Sigmoid colon (tissue), 7 donors: Measurements from ENCODE around the gene ARRDC5. TPM values are rescaled to one million over a fixed set of nuclear protein-coding genes. Genes with fewer than 3 reads are reported as not detected.
"Not testable (repeated sequence)": the region's sequence is repeated elsewhere in the genome, so short reads cannot be mapped to it uniquely, and the experiment has no call there.

Experiments used
- DNase-seq: peaks from one replicate; pipeline ENCODE4 v3.0.0-alpha.2; 2019
- H3K27ac ChIP-seq, 4 donors: fragments of 200-600 bp; sonication (generic); one replicate each; pipeline ENCODE4 v1.5.1; 2016 to 2019; ENCODE audit warnings: mild to moderate bottlenecking in 1 of 4
- H3K27me3 ChIP-seq, 3 donors: fragments of 200-600 bp; sonication (generic); one replicate each; pipeline ENCODE4 v1.5.1; 2019; ENCODE audit warnings: mild to moderate bottlenecking in 1 of 3
- H3K36me3 ChIP-seq, 4 donors: fragments of 200-600 bp; sonication (generic); one replicate each; pipeline ENCODE4 v1.5.1; 2016 to 2019
- H3K4me1 ChIP-seq, 4 donors: fragments of 200-600 bp; sonication (generic); one replicate each; pipeline ENCODE4 v1.5.1; 2017 to 2019
- H3K4me3 ChIP-seq, 4 donors: fragments of 200-600 bp; sonication (generic); one replicate each; pipeline ENCODE4 v1.5.1; 2017 to 2019; ENCODE audit warnings: mild to moderate bottlenecking in 2 of 4, moderate library complexity in 1 of 4
- H3K9me3 ChIP-seq, 4 donors: fragments of 200-600 bp in 3 of 4; sonication (generic) in 3 of 4; one replicate each; pipeline versions ENCODE4 v1.5.1 to v1.6.1; 2013 to 2019
- CTCF ChIP-seq, 4 experiments: fragments of 450-650 bp in 3 of 4; fragments of 200-600 bp in 1 of 4; IDR thresholded peaks; one replicate each; pipeline ENCODE4 v1.5.1; 2016 to 2019; ENCODE audit warnings: antibody characterized with exemption in 4 of 4, mild to moderate bottlenecking in 3 of 4, moderate library complexity in 2 of 4
- EP300 ChIP-seq, 4 donors: sonication (generic); formaldehyde crosslinking; IDR thresholded peaks; one replicate each; pipeline ENCODE4 v1.6.1; 2017; ENCODE audit warnings: antibody characterized with exemption in 4 of 4
- POLR2A ChIP-seq, 2 donors: fragments of 450-650 bp; IDR thresholded peaks; one replicate each; pipeline ENCODE4 v1.6.1; 2016; ENCODE audit warnings: antibody characterized with exemption in 2 of 2, mild to moderate bottlenecking in 2 of 2, moderate library complexity in 2 of 2
- POLR2AphosphoS5 ChIP-seq, 4 donors: sonication (generic); formaldehyde crosslinking; IDR thresholded peaks; one replicate each; pipeline ENCODE4 v1.6.1; 2017; ENCODE audit warnings: antibody characterized with exemption in 4 of 4
- WGBS, 2 donors: extraction: QIAGEN DNeasy Blood & Tissue Kit; methylation state at CpG; one replicate each; pipeline ENCODE4 v1.1.7; 2013; 5-methylcytosine and 5-hydroxymethylcytosine counted together
- intact Hi-C: fragments of 100-400 bp; cut with DNase I; formaldehyde crosslinking; loops from one replicate; pipeline ENCODE4 v1.15.1; 2023
- polyA plus RNA-seq, 3 donors: library from polyadenylated mRNA; stranded (reverse); fragments of 200-250 nt; gene quantifications; one replicate each; pipeline ENCODE4 v1.2.3, GENCODE V29; 2013
- total RNA-seq, 4 donors: library from RNA; depleted of rRNA; stranded (reverse); fragments of >200 nt; gene quantifications; one replicate each; pipeline ENCODE4 v1.1.0, GENCODE V29; 2016
- donor health status: healthy with polysubstance abuse.
- donor health status: Bipolar disorder and iron deficiency.
- donor health status: healthy.

ARRDC5 gene
- total and polyA plus RNA-seq, 7 donors: 0.27 to 1.1 (median 0.85) TPM; not detected in 3

- no peak for DNase-seq
- H3K27me3 ChIP-seq: peaks cover 6 to 21% (median 12%) of the 10 kb centered on the region in 3 donors
- H3K36me3 ChIP-seq: no peaks in the 10 kb centered on the region
- H3K27ac ChIP-seq: no peak overlapping the region
- intact Hi-C loops: no loop called here
- no peaks in the 10 kb centered on the region for H3K9me3 ChIP-seq
- peaks cover 0 to 28% (median 28%) of the 10 kb centered on the region in 4 donors for H3K4me1 ChIP-seq
- 78 to 86% methylated on average over 15 of the region's 15 CpGs for WGBS, 2 donors
- TF ChIP-seq EP300 (IDR thresholded peaks at IDR 0.05) (no peak), POLR2AphosphoS5 (IDR thresholded peaks at IDR 0.05) (no peak), CTCF (IDR thresholded peaks at IDR 0.05) (no peak), POLR2A (IDR thresholded peaks at IDR 0.05) (no peak)
- no peak overlapping the region for H3K4me3 ChIP-seq
These were observed 6.1 kb upstream of the ARRDC5 start for GRCh38 chr19:4908781-4909155.

- H3K36me3 ChIP-seq: no peaks in the 10 kb centered on the region
- 89 to 91% methylated on average over 5 of the region's 5 CpGs for WGBS, 2 donors
- TF ChIP-seq POLR2AphosphoS5 (IDR thresholded peaks at IDR 0.05): no peak
- TF ChIP-seq POLR2A (IDR thresholded peaks at IDR 0.05): no peak
- TF ChIP-seq CTCF (IDR thresholded peaks at IDR 0.05): no peak
- no peak for TF ChIP-seq EP300 (IDR thresholded peaks at IDR 0.05)
These were observed 5.7 kb upstream of the ARRDC5 start for GRCh38 chr19:4908360-4908759.

GRCh38 chr19:4906963-4907362 is 4.3 kb upstream of the ARRDC5 start:
- no peaks in the 10 kb centered on the region for H3K36me3 ChIP-seq
- no peak overlapping the region for H3K4me3 ChIP-seq
- DNase-seq: no peak
- peaks cover 6 to 21% (median 12%) of the 10 kb centered on the region in 3 donors for H3K27me3 ChIP-seq
- WGBS, 2 donors: 83 to 88% methylated on average over 8 of the region's 8 CpGs
- no peak overlapping the region for H3K27ac ChIP-seq
- no peak for TF ChIP-seq POLR2A (IDR thresholded peaks at IDR 0.05)
- TF ChIP-seq EP300 (IDR thresholded peaks at IDR 0.05): no peak
- intact Hi-C loops: no loop called here
- no peaks in the 10 kb centered on the region for H3K9me3 ChIP-seq
- peaks cover 0 to 25% (median 25%) of the 10 kb centered on the region in 4 donors for H3K4me1 ChIP-seq

More at GRCh38 chr19:4908360-4908759, 5.7 kb upstream of the ARRDC5 start:
- intact Hi-C loops: no loop called here
- Histone ChIP-seq H3K4me3 (no peak overlapping the region), H3K4me1 (peaks cover 0 to 28% (median 28%) of the 10 kb centered on the region in 4 donors), H3K27ac (no peak overlapping the region), H3K27me3 (peaks cover 6 to 21% (median 12%) of the 10 kb centered on the region in 3 donors), H3K9me3 (no peaks in the 10 kb centered on the region)
- no peak for DNase-seq

DNA sequence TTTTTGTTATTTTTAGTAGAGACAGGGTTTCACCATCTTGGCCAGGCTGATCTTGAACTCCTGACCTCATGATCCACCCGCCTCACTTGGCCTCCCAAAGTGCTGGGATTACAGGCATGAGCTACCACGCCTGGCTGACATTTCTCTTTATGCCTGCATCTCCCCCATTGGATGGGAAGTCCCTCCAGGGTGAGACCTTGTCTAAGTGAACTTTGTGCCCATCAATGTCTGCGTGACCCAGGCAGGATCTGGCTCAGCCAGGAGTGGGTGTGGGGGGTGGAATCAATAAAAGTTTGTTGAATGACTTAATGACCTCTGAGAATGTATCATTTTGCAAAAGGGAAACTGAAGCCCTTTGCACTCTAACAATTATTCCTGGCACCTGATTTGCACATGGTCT is 1.8 kb upstream of the ARRDC5 start:
- Histone ChIP-seq H3K4me3 (no peak overlapping the region), H3K9me3 (no peaks in the 10 kb centered on the region), H3K36me3 (no peaks in the 10 kb centered on the region), H3K27me3 (peaks cover 5 to 18% (median 11%) of the 10 kb centered on the region in 3 donors), H3K4me1 (peaks cover 0 to 6% (median 5%) of the 10 kb centered on the region in 4 donors), H3K27ac (no peak overlapping the region)
- WGBS, 2 donors: 28 to 64% methylated on average over 3 of the region's 3 CpGs
- intact Hi-C loops: no loop called here
- TF ChIP-seq POLR2AphosphoS5 (IDR thresholded peaks at IDR 0.05): no peak
- TF ChIP-seq CTCF (IDR thresholded peaks at IDR 0.05): no peak
- TF ChIP-seq EP300 (IDR thresholded peaks at IDR 0.05): no peak
- TF ChIP-seq POLR2A (IDR thresholded peaks at IDR 0.05): no peak
- no peak for DNase-seq

DNA sequence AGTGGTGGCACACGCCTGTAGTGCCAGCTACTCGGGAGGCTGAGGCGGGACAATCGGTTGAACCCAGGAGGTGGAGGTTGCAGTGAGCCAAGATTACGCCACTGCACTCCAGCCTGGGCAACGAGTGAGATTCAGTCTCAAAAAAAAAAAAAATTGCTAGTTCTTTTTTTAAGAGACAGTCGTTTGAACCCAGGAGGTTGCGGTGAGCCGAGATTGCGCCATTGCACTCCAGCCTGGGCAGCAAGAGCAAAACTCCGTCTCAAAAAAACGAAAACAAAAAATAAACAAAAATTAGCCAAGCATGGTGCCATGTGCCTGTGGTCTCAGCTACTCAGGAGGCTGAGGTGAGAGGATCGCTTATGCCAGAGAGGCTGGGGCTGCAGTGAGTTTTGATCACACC is 1.8 kb downstream of the ARRDC5 start:
- intact Hi-C loops, H3K9me3 ChIP-seq, DNase-seq, H3K36me3 ChIP-seq, H3K4me3 ChIP-seq, H3K27me3 ChIP-seq, H3K27ac ChIP-seq, H3K4me1 ChIP-seq: not testable (repeated sequence)
- WGBS, 2 donors: 83 to 85% methylated on average over 13 of the region's 13 CpGs

GRCh38 chr19:4897146-4897545 is 5.5 kb downstream of the ARRDC5 start:
- Histone ChIP-seq H3K36me3 (no peaks in the 10 kb centered on the region), H3K4me3 (no peak overlapping the region), H3K27ac (no peak overlapping the region), H3K9me3 (no peaks in the 10 kb centered on the region), H3K4me1 (no peaks in the 10 kb centered on the region), H3K27me3 (no peaks in the 10 kb centered on the region)
- no peak for DNase-seq
- intact Hi-C loops: no loop called here
- no peak for TF ChIP-seq POLR2AphosphoS5 (IDR thresholded peaks at IDR 0.05)
- 82 to 88% methylated on average over 7 of the region's 7 CpGs for WGBS, 2 donors
